ENCODE measurements around the gene GLYATL1.

GRCh38 chr11:58922479-58922878, 16.8 kb upstream of the GLYATL1 start:
- TF ChIP-seq CTCF (IDR thresholded peaks at IDR 0.05) (no peak), POLR2A (IDR thresholded peaks at IDR 0.05) (no peak)

Data from heart left ventricle (tissue), 13 donors.